Vagina (tissue), 2 donors: ENCODE data around the gene PTPN11.

Source experiments
- CTCF ChIP-seq, 3 experiments: fragments of 450-650 bp in 2 of 3; fragments of 200-600 bp in 1 of 3; sonication (generic) in 1 of 3; IDR thresholded peaks; one replicate each; pipeline ENCODE4 v1.5.1; 2017 to 2019; ENCODE audit warnings: antibody characterized with exemption in 3 of 3, mild to moderate bottlenecking in 2 of 3, moderate library complexity in 2 of 3
- POLR2AphosphoS5 ChIP-seq, 2 donors: sonication (generic); formaldehyde crosslinking; IDR thresholded peaks; one replicate each; pipeline ENCODE4 v1.9.0; 2017; ENCODE audit warnings: antibody characterized with exemption in 2 of 2, mild to moderate bottlenecking in 2 of 2, low read depth in 1 of 2; ENCODE audit not compliant: insufficient read depth in 1 of 2

- TF ChIP-seq CTCF (IDR thresholded peaks at IDR 0.05) (no peak), POLR2AphosphoS5 (IDR thresholded peaks at IDR 0.05; ENCODE audit: insufficient read depth in 1 of 2, low read depth in 1 of 2) (no peak)
These were observed 47.8 kb upstream of the PTPN11 start for GRCh38 chr12:112370868-112371510.
